ENCODE results near the gene PRKCA. TPM values are rescaled to one million over a fixed set of nuclear protein-coding genes. Genes with fewer than 3 reads are reported as not detected.
A peak's percentile ranks its signal among the peaks of the same experiment; 100 is the strongest.

The PRKCA gene
- total and polyA plus RNA-seq, 2 of the 13 experiments (the other 11 are each of a cell fraction or from before 2014, with no cell fraction given) = 18.5 to 21.5 TPM

DNA sequence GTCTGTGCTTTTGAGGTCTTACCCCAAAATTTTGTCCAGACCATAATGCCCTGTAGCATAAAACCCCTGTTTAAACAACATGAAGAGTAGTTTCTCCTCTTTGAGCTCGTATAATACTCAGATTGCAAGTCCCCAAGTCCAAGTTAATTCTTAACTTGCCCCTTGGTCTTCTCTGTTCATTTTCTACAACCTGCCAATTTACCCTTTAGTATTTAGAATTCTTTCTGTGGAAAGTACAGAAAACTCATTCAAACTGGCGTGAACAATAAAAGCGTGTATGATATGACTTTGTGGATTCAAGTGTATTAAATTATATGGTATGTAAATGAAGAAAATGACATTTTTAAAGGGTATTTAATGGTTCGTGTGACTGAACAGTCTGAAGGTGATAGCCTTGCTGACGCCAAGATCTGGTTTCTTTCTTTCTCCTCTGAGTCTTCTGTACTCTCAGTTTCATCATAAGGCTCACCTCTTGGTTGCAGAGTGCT, 185.6 kb downstream of the PRKCA start (continued):
- TF ChIP-seq MIER2 (CRISPR knock-in tag; IDR thresholded peaks at IDR 0.05) = 0 out of 2 replicates have a peak, but pooled peaks have one; percentile 19
- peak; percentile 75; the same call in 1 of the 2 replicates for TF ChIP-seq MIXL1 (CRISPR knock-in tag; IDR thresholded peaks at IDR 0.05)
- peak; percentile 49 for TF ChIP-seq TEAD3 (CRISPR knock-in tag; optimal IDR thresholded peaks at IDR 0.05; ENCODE audit: borderline replicate concordance)
- peak; percentile 57; the same call in 1 of the 2 replicates for TF ChIP-seq PHF21A (CRISPR knock-in tag; IDR thresholded peaks at IDR 0.05)
- 0 out of 2 replicates have a peak, but pooled peaks have one; percentile 10 for TF ChIP-seq PPARG (CRISPR knock-in tag; conservative IDR thresholded peaks at IDR 0.05)
- TF ChIP-seq, protein P1, sequence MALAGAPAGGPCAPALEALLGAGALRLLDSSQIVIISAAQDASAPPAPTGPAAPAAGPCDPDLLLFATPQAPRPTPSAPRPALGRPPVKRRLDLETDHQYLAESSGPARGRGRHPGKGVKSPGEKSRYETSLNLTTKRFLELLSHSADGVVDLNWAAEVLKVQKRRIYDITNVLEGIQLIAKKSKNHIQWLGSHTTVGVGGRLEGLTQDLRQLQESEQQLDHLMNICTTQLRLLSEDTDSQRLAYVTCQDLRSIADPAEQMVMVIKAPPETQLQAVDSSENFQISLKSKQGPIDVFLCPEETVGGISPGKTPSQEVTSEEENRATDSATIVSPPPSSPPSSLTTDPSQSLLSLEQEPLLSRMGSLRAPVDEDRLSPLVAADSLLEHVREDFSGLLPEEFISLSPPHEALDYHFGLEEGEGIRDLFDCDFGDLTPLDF (CRISPR knock-in tag; IDR thresholded peaks at IDR 0.05) = no peak
- TF ChIP-seq, protein P2, sequence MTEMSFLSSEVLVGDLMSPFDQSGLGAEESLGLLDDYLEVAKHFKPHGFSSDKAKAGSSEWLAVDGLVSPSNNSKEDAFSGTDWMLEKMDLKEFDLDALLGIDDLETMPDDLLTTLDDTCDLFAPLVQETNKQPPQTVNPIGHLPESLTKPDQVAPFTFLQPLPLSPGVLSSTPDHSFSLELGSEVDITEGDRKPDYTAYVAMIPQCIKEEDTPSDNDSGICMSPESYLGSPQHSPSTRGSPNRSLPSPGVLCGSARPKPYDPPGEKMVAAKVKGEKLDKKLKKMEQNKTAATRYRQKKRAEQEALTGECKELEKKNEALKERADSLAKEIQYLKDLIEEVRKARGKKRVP (CRISPR knock-in tag; IDR thresholded peaks at IDR 0.05) = 0 out of 4 replicates have a peak, but pooled peaks of 1 of the 2 experiments have one; percentile 22
- TF ChIP-seq JUN (CRISPR knock-in tag; IDR thresholded peaks at IDR 0.05) = peak; percentile 15; the same call in 1 of the 2 replicates
- no peak for TF ChIP-seq ZNF335 (CRISPR knock-in tag; IDR thresholded peaks at IDR 0.05)
- TF ChIP-seq DNMT1 (CRISPR knock-in tag; IDR thresholded peaks at IDR 0.05) = no peak
- no peak for TF ChIP-seq RFX1 (IDR thresholded peaks at IDR 0.05)
- TF ChIP-seq CBX2 (IDR thresholded peaks at IDR 0.05; ENCODE audit: low read depth, low read length) = no peak
- no peak for TF ChIP-seq CBX2 (CRISPR knock-in tag; IDR thresholded peaks at IDR 0.05; ENCODE audit: low read depth)
- no peak for TF ChIP-seq PHF8 (CRISPR knock-in tag; IDR thresholded peaks at IDR 0.05)
- no peak for TF ChIP-seq ZNF619 (CRISPR knock-in tag; IDR thresholded peaks at IDR 0.05)
- no peak for TF ChIP-seq DR1 (CRISPR knock-in tag; IDR thresholded peaks at IDR 0.05)
- no peak for TF ChIP-seq E2F2 (CRISPR knock-in tag; IDR thresholded peaks at IDR 0.05; ENCODE audit: borderline replicate concordance)
- TF ChIP-seq, protein P3, sequence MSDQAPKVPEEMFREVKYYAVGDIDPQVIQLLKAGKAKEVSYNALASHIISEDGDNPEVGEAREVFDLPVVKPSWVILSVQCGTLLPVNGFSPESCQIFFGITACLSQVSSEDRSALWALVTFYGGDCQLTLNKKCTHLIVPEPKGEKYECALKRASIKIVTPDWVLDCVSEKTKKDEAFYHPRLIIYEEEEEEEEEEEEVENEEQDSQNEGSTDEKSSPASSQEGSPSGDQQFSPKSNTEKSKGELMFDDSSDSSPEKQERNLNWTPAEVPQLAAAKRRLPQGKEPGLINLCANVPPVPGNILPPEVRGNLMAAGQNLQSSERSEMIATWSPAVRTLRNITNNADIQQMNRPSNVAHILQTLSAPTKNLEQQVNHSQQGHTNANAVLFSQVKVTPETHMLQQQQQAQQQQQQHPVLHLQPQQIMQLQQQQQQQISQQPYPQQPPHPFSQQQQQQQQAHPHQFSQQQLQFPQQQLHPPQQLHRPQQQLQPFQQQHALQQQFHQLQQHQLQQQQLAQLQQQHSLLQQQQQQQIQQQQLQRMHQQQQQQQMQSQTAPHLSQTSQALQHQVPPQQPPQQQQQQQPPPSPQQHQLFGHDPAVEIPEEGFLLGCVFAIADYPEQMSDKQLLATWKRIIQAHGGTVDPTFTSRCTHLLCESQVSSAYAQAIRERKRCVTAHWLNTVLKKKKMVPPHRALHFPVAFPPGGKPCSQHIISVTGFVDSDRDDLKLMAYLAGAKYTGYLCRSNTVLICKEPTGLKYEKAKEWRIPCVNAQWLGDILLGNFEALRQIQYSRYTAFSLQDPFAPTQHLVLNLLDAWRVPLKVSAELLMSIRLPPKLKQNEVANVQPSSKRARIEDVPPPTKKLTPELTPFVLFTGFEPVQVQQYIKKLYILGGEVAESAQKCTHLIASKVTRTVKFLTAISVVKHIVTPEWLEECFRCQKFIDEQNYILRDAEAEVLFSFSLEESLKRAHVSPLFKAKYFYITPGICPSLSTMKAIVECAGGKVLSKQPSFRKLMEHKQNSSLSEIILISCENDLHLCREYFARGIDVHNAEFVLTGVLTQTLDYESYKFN (CRISPR knock-in tag; conservative IDR thresholded peaks at IDR 0.05) = peak; percentile 93
- peak; percentile 44; the same call in 1 of the 2 replicates for TF ChIP-seq ZSCAN9 (CRISPR knock-in tag; IDR thresholded peaks at IDR 0.05; ENCODE audit: borderline replicate concordance)
- TF ChIP-seq ZNF652 (CRISPR knock-in tag; IDR thresholded peaks at IDR 0.05; ENCODE audit: borderline replicate concordance, low read depth) = peak; percentile 52; the same call in 1 of the 2 replicates
- peak; percentile 75 for TF ChIP-seq HNF4A (CRISPR knock-in tag; IDR thresholded peaks at IDR 0.05)

Measured in HepG2 (cell line).